Measurements from ENCODE around the gene SYNJ2. TPM values are rescaled to one million over a fixed set of nuclear protein-coding genes. Genes with fewer than 3 reads are reported as not detected.

Gene SYNJ2
- total RNA-seq, 2 experiments from 2014 or later, result 26.2 to 32.1 TPM

- Mint-ChIP-seq H3K36me3 (peaks cover 35% of the 10 kb centered on the region), H3K27me3 (no peaks in the 10 kb centered on the region)
These were observed 66.9 kb downstream of the SYNJ2 start for GRCh38 chr6:158048589-158048988.

GRCh38 chr6:158049055-158050028 lies 67.7 kb downstream of the SYNJ2 start:
- H3K4me1 Mint-ChIP-seq, result peaks cover 25% of the 10 kb centered on the region
- no peaks in the 10 kb centered on the region for H3K27me3 Mint-ChIP-seq
- no peak overlapping the region for H3K27ac Mint-ChIP-seq
- peaks cover 2% of the 10 kb centered on the region for H3K9me3 Mint-ChIP-seq
- H3K36me3 Mint-ChIP-seq, result peaks cover 40% of the 10 kb centered on the region
- DNase-seq (no peak), ATAC-seq (ENCODE audit: low read depth) (no peak)
- no peak overlapping the region for H3K4me3 Mint-ChIP-seq
- POLR2A ChIA-PET, result no interaction called here

More at GRCh38 chr6:158048589-158048988, 66.9 kb downstream of the SYNJ2 start:
- peak overlapping the region; percentile 46 for H3K27ac Mint-ChIP-seq
- peaks cover 25% of the 10 kb centered on the region for H3K4me1 Mint-ChIP-seq
- no peaks in the 10 kb centered on the region for H3K9me3 Mint-ChIP-seq
- no peak overlapping the region for H3K4me3 Mint-ChIP-seq
- DNase-seq (no peak), ATAC-seq (ENCODE audit: low read depth) (no peak)
- POLR2A ChIA-PET, result interaction anchor here (0.7 to 1.8 kb wide), 2 partner anchors 13 to 23 kb away, joined by 3 to 8 read pairs; no protein-coding TSS in a partner anchor

GRCh38 chr6:158050107-158050735 lies 68.6 kb downstream of the SYNJ2 start:
- H3K4me1 Mint-ChIP-seq, result peaks cover 25% of the 10 kb centered on the region
- ATAC-seq (ENCODE audit: low read depth), result no peak
- H3K9me3 Mint-ChIP-seq, result peaks cover 2% of the 10 kb centered on the region
- POLR2A ChIA-PET, result no interaction called here
- H3K27me3 Mint-ChIP-seq, result no peaks in the 10 kb centered on the region
- no peak overlapping the region for H3K4me3 Mint-ChIP-seq
- no peak overlapping the region for H3K27ac Mint-ChIP-seq
- peaks cover 41% of the 10 kb centered on the region for H3K36me3 Mint-ChIP-seq
- no peak for DNase-seq

GRCh38 chr6:158050955-158051354 lies 69.3 kb downstream of the SYNJ2 start:
- POLR2A ChIA-PET, result no interaction called here
- no peak for DNase-seq
- Mint-ChIP-seq H3K36me3 (peaks cover 34% of the 10 kb centered on the region), H3K4me1 (peaks cover 18% of the 10 kb centered on the region), H3K9me3 (peaks cover 2% of the 10 kb centered on the region), H3K27ac (no peak overlapping the region), H3K4me3 (no peak overlapping the region), H3K27me3 (no peaks in the 10 kb centered on the region)
- no peak for ATAC-seq (ENCODE audit: low read depth)

- H3K27ac Mint-ChIP-seq, result no peak overlapping the region
- H3K27me3 Mint-ChIP-seq, result no peaks in the 10 kb centered on the region
- H3K36me3 Mint-ChIP-seq, result peaks cover 34% of the 10 kb centered on the region
- peaks cover 2% of the 10 kb centered on the region for H3K9me3 Mint-ChIP-seq
- ATAC-seq (ENCODE audit: low read depth) (no peak), DNase-seq (no peak)
- POLR2A ChIA-PET, result no interaction called here
- H3K4me3 Mint-ChIP-seq, result no peak overlapping the region
- peaks cover 10% of the 10 kb centered on the region for H3K4me1 Mint-ChIP-seq
These were observed 70.3 kb downstream of the SYNJ2 start for GRCh38 chr6:158051968-158052367.

- POLR2A ChIA-PET, result interaction anchor here (0.7 kb wide), 1 partner anchor 46 kb away, joined by 3 read pairs; no protein-coding TSS in a partner anchor
- H3K27me3 Mint-ChIP-seq, result no peaks in the 10 kb centered on the region
- ATAC-seq (ENCODE audit: low read depth) (no peak), DNase-seq (no peak)
- peak overlapping the region; percentile 26 for H3K27ac Mint-ChIP-seq
- peaks cover 9% of the 10 kb centered on the region for H3K4me1 Mint-ChIP-seq
- peaks cover 2% of the 10 kb centered on the region for H3K9me3 Mint-ChIP-seq
- peaks cover 24% of the 10 kb centered on the region for H3K36me3 Mint-ChIP-seq
- no peak overlapping the region for H3K4me3 Mint-ChIP-seq
These were observed 72.0 kb downstream of the SYNJ2 start for GRCh38 chr6:158053377-158054313.

- no peaks in the 10 kb centered on the region for H3K27me3 Mint-ChIP-seq
- DNase-seq (no peak), ATAC-seq (ENCODE audit: low read depth) (no peak)
- H3K4me1 Mint-ChIP-seq, result peaks cover 14% of the 10 kb centered on the region
- no peak overlapping the region for H3K4me3 Mint-ChIP-seq
- H3K9me3 Mint-ChIP-seq, result peaks cover 2% of the 10 kb centered on the region
- POLR2A ChIA-PET, result interaction anchor here (1.4 kb wide), 1 partner anchor 9 kb away, joined by 3 read pairs; no protein-coding TSS in a partner anchor
- H3K36me3 Mint-ChIP-seq, result peaks cover 15% of the 10 kb centered on the region
- H3K27ac Mint-ChIP-seq, result no peak overlapping the region
These were observed 74.7 kb downstream of the SYNJ2 start for GRCh38 chr6:158056355-158056754.

GRCh38 chr6:158056804-158057203 lies 75.1 kb downstream of the SYNJ2 start:
- H3K9me3 Mint-ChIP-seq, result peaks cover 2% of the 10 kb centered on the region
- H3K36me3 Mint-ChIP-seq, result peaks cover 15% of the 10 kb centered on the region
- DNase-seq (no peak), ATAC-seq (ENCODE audit: low read depth) (no peak)
- no peaks in the 10 kb centered on the region for H3K27me3 Mint-ChIP-seq
- H3K27ac Mint-ChIP-seq, result no peak overlapping the region
- POLR2A ChIA-PET, result no interaction called here
- no peak overlapping the region for H3K4me3 Mint-ChIP-seq
- peaks cover 14% of the 10 kb centered on the region for H3K4me1 Mint-ChIP-seq

- H3K4me3 Mint-ChIP-seq, result no peak overlapping the region
- H3K27me3 Mint-ChIP-seq, result no peaks in the 10 kb centered on the region
- peaks cover 17% of the 10 kb centered on the region for H3K36me3 Mint-ChIP-seq
- peaks cover 14% of the 10 kb centered on the region for H3K4me1 Mint-ChIP-seq
- peaks cover 2% of the 10 kb centered on the region for H3K9me3 Mint-ChIP-seq
- POLR2A ChIA-PET, result interaction anchor here (0.6 kb wide), 1 partner anchor 10 kb away, joined by 4 read pairs; no protein-coding TSS in a partner anchor
- ATAC-seq (ENCODE audit: low read depth), result no peak
- no peak for DNase-seq
- H3K27ac Mint-ChIP-seq, result no peak overlapping the region
These were observed 75.7 kb downstream of the SYNJ2 start for GRCh38 chr6:158057213-158057987.

- DNase-seq, result no peak
- POLR2A ChIA-PET, result interaction anchor here (0.6 kb wide), 1 partner anchor 9 kb away, joined by 4 read pairs; no protein-coding TSS in a partner anchor
- no peak for ATAC-seq (ENCODE audit: low read depth)
- Mint-ChIP-seq H3K36me3 (peaks cover 17% of the 10 kb centered on the region), H3K27me3 (no peaks in the 10 kb centered on the region), H3K27ac (no peak overlapping the region), H3K4me3 (no peak overlapping the region), H3K9me3 (peaks cover 2% of the 10 kb centered on the region), H3K4me1 (peaks cover 14% of the 10 kb centered on the region)
These were observed 76.5 kb downstream of the SYNJ2 start for GRCh38 chr6:158058171-158058651.

GRCh38 chr6:158059108-158059507 lies 77.4 kb downstream of the SYNJ2 start:
- Mint-ChIP-seq H3K36me3 (peaks cover 11% of the 10 kb centered on the region), H3K27me3 (no peaks in the 10 kb centered on the region), H3K27ac (no peak overlapping the region), H3K9me3 (peaks cover under 1% of the 10 kb centered on the region), H3K4me3 (no peak overlapping the region), H3K4me1 (peaks cover 14% of the 10 kb centered on the region)
- POLR2A ChIA-PET, result no interaction called here
- peak; percentile 18 for DNase-seq
- ATAC-seq (ENCODE audit: low read depth), result no peak

Data from activated naive CD8-positive, alpha-beta T cell treated with anti-CD3 and anti-CD28 coated beads, Interleukin-2, amount 10 ng/mL, durations not matched to agents 7 days and 5 days (primary cell).